Measurements from ENCODE around the gene TEAD4. TPM values are rescaled to one million over a fixed set of nuclear protein-coding genes. Genes with fewer than 3 reads are reported as not detected.

Gene TEAD4
- total RNA-seq, 2 donors from 2014 or later: 12.9 to 41.5 TPM

DNA sequence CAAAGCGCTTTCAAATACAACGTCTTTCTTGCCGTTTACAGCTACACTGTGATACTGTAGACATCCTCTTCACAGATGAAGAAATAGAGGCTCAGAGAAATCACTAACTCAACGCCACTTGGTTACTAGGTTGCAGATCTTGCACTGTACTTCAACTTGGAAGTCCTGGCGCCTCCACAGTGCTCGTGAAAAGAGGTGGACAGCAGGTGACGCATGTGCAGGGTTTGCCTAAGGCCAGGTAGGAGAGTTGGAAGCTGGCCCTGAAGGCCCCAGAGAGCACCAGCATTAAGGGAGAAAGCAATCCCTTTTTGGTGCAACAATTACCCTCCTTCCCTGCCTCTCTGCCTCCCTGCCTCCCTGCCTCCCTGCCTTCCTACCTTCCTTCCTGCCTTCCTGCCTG, 95.2 kb downstream of the TEAD4 start:
- TF ChIP-seq, protein P1, sequence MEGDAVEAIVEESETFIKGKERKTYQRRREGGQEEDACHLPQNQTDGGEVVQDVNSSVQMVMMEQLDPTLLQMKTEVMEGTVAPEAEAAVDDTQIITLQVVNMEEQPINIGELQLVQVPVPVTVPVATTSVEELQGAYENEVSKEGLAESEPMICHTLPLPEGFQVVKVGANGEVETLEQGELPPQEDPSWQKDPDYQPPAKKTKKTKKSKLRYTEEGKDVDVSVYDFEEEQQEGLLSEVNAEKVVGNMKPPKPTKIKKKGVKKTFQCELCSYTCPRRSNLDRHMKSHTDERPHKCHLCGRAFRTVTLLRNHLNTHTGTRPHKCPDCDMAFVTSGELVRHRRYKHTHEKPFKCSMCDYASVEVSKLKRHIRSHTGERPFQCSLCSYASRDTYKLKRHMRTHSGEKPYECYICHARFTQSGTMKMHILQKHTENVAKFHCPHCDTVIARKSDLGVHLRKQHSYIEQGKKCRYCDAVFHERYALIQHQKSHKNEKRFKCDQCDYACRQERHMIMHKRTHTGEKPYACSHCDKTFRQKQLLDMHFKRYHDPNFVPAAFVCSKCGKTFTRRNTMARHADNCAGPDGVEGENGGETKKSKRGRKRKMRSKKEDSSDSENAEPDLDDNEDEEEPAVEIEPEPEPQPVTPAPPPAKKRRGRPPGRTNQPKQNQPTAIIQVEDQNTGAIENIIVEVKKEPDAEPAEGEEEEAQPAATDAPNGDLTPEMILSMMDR (IDR thresholded peaks at IDR 0.05): no peak
- Histone ChIP-seq H3K36me3 (no peaks in the 10 kb centered on the region), H3K4me1 (peaks cover 0 to 10% of the 10 kb centered on the region in 2 donors), H3K27me3 (no peaks in the 10 kb centered on the region), H3K27ac (no peak overlapping the region), H3K4me3 (no peak overlapping the region), H3K9me3 (no peaks in the 10 kb centered on the region)
- no peak for DNase-seq (ENCODE audit: low spot score)

DNA sequence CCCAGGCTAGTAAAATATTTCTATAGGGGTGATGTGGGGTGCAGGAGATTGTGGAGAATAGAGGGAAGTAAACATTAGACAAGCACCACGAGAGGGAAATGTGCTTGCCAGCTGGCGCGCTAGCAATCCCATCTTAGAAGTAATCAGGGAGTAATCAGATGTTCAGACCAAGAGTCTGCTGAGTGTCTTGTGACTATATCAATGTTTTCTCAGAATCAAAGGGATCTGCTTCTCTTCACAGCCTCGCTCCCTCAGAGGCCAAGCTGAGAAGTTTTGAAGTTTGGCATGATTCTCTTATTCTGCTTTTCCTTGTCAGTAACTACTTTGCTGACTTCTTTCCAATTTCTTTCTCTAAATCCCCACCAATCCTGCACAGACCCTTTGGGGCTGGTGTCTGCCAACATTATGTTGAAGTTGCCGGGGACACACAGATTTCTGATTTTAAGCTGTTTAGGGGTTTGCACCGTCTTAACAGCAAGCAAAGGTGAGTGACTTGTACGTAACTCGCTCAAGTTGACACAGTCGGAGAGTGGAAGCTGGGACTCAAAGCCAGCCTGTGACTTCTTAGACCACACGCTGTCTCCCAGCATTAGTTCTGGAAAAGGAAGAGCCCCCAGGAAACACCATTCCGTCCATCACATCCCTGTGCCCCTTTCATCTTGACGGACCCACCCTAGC, 96.0 kb downstream of the TEAD4 start:
- H3K4me3 ChIP-seq: no peak overlapping the region
- H3K27me3 ChIP-seq: no peaks in the 10 kb centered on the region
- no peaks in the 10 kb centered on the region for H3K9me3 ChIP-seq
- H3K27ac ChIP-seq: peak overlapping the region in 1 of 2 donors; percentile 23
- DNase-seq (ENCODE audit: low spot score): no peak
- H3K4me1 ChIP-seq: peaks cover 0 to 10% of the 10 kb centered on the region in 2 donors
- TF ChIP-seq, protein P1 (IDR thresholded peaks at IDR 0.05): no peak
- no peaks in the 10 kb centered on the region for H3K36me3 ChIP-seq

DNA sequence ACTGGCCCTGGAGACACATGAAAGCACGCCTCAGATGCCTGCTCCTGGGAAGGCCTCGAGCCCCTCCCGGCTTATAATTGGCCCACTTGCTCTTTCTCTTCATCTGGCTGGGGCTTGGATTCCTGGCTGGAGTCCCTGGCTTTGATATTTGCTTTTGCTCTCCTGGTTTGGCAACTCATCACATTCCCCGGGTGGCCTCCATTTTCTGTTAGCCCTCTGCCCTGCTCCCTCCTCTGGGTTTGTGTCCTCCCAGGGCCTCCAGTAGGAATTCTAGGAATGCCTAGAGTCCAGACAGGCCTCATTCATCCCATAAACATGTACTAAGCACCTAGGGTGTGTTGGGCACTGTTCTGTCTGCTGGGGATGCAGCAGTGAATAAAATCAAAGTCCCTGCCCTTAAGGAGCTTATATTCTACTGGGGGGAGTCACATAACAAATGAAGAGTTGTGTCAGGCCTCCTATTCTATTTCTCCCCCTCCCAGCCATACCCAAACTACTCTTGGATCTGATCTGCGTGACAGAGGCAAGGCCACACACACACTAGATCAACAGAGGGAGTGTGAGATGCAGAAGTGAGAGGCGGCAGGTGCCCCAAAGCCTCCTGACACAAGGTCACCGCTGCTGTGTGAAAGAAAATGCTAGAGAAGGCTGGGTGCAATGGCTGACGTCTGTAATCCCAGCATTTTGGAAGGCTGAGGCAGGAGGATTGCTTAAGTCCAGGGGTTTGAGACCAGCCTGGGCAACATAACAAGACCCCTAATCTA, 96.7 kb downstream of the TEAD4 start:
- DNase-seq (ENCODE audit: low spot score): no peak
- Histone ChIP-seq H3K36me3 (no peaks in the 10 kb centered on the region), H3K27ac (peak overlapping the region in 1 of 2 donors; percentile 23)

DNA sequence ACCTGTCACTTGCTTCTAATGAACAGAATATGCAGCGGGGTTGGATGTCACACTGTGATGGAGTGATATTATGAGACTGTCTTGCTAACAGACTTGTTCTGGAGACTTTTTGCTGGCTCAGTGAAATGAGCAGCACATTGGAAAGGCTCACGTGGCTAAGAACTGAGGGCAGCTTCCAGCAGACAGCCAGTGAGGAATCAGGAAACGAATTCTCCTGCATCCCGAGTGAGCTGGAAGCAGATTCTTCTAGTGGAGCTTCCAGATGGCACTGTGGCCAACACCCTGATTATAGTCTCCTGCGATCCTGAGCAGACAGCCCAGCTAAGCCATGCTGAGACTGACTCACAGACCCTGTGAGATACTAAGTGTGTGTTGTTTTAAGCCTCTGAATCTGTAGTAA, 101.9 kb downstream of the TEAD4 start:
- H3K27ac ChIP-seq: no peak overlapping the region
- H3K4me3 ChIP-seq: no peak overlapping the region
- no peaks in the 10 kb centered on the region for H3K36me3 ChIP-seq
- H3K9me3 ChIP-seq: peaks cover 0 to 14% of the 10 kb centered on the region in 2 donors
- DNase-seq (ENCODE audit: low spot score): no peak
- H3K4me1 ChIP-seq: no peaks in the 10 kb centered on the region
- TF ChIP-seq, protein P1 (IDR thresholded peaks at IDR 0.05): no peak
- H3K27me3 ChIP-seq: no peaks in the 10 kb centered on the region

More for the DNA sequence above, 96.7 kb downstream of the TEAD4 start:
- Histone ChIP-seq H3K27me3 (no peaks in the 10 kb centered on the region), H3K4me3 (no peak overlapping the region), H3K9me3 (no peaks in the 10 kb centered on the region), H3K4me1 (peaks cover 0 to 10% of the 10 kb centered on the region in 2 donors)
- TF ChIP-seq, protein P1 (IDR thresholded peaks at IDR 0.05): no peak

DNA sequence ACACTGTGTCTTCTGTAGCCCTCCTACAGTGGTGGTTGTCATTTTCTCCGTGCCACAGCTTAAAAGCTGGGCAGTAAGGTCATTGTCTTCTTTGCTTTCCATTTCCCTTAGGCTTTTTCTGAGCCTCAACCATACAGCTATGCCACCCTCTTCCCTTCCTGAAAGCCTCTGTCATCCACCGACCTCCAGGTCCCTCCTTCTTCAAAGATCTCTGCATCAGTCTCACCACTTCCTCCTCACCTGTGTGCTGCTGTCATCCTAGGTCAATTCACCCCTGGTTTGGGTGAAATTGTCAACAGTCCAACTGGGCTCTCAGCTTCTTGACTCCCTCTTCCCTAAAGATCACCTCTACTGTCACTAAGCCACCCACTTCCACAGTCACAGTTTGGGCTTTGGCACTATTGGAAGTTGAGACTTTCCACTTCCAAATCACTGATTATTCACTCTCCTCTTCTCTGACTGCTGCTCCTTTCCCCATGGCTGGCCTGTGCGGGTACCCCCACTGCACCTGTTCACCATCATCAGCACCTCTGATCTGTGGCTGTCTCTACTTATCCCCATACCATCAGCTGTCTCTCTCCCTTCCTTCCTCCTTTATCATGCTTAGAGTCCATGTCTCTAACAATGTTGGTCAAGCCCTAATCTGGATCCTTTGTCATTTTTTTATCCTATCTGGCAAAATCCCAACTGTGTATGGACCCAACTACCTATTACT, 102.5 kb downstream of the TEAD4 start:
- Histone ChIP-seq H3K27ac (no peak overlapping the region), H3K4me1 (no peaks in the 10 kb centered on the region), H3K9me3 (peaks cover 0 to 14% of the 10 kb centered on the region in 2 donors), H3K36me3 (no peaks in the 10 kb centered on the region), H3K27me3 (no peaks in the 10 kb centered on the region), H3K4me3 (no peak overlapping the region)
- no peak for DNase-seq (ENCODE audit: low spot score)
- TF ChIP-seq, protein P1 (IDR thresholded peaks at IDR 0.05): no peak
